HCT116 (cell line): ENCODE data around the gene BTBD10.

Experiments used
- ATF3 ChIP-seq: IDR thresholded peaks from 2 replicates; pipeline ENCODE4 v1.6.1; 2012
- CTCF ChIP-seq, 3 experiments: fragments of 200-600 bp in 1 of 3; sonication (generic) in 1 of 3; IDR thresholded peaks in 2 of 3; conservative IDR thresholded peaks in 1 of 3; 2 replicates each; pipeline ENCODE4 v1.5.1; 2012 to 2017; ENCODE audit warnings: low read depth in 2 of 3, low read length in 2 of 3, antibody characterized with exemption in 1 of 3, borderline replicate concordance in 1 of 3, control low read depth in 1 of 3, mild to moderate bottlenecking in 1 of 3, mixed read lengths in 1 of 3, mixed run types in 1 of 3, moderate library complexity in 1 of 3; ENCODE audit not compliant: insufficient read depth in 1 of 3
- EZH2phosphoT487 ChIP-seq: fragments of 200-600 bp; IDR thresholded peaks from 2 replicates; pipeline ENCODE4 v1.6.1; 2018; ENCODE audit warnings: antibody characterized with exemption, borderline replicate concordance
- FOSL1 ChIP-seq: IDR thresholded peaks from 2 replicates; pipeline ENCODE4 v1.6.1; 2012; ENCODE audit warnings: low read depth
- POLR2AphosphoS5 ChIP-seq: IDR thresholded peaks from 2 replicates; pipeline ENCODE4 v1.6.1; 2011; ENCODE audit warnings: mild to moderate bottlenecking, low read depth, low read length, moderate library complexity
- RAD21 ChIP-seq: IDR thresholded peaks from 2 replicates; pipeline ENCODE4 v1.6.1; 2012; ENCODE audit warnings: low read depth, mild to moderate bottlenecking
- TCF7L2 ChIP-seq: IDR thresholded peaks from 2 replicates; pipeline ENCODE4 v1.7.0; 2011; ENCODE audit warnings: borderline replicate concordance, inconsistent platforms; ENCODE audit not compliant: insufficient read depth, insufficient read length; ENCODE audit errors: extremely low read depth
- YY1 ChIP-seq: IDR thresholded peaks from 2 replicates; pipeline ENCODE4 v1.6.1; 2011; ENCODE audit warnings: low read length, low read depth, moderate library complexity, mild to moderate bottlenecking; ENCODE audit not compliant: insufficient replicate concordance; ENCODE audit errors: extremely low read depth
- ZFX ChIP-seq: fragments of 450-650 bp; IDR thresholded peaks from 2 replicates; pipeline ENCODE4 v1.6.1; 2017

GRCh38 chr11:13349581-13349980, 113.4 kb downstream of the BTBD10 start:
- no peak for TF ChIP-seq CTCF (IDR thresholded peaks at IDR 0.05 in 2 of 3, conservative IDR thresholded peaks at IDR 0.05 in 1 of 3; ENCODE audit: borderline replicate concordance in 1 of 3, insufficient read depth in 1 of 3, low read depth in 2 of 3, low read length in 2 of 3)
- no peak for TF ChIP-seq EZH2phosphoT487
- TF ChIP-seq POLR2AphosphoS5, result no peak
- TF ChIP-seq RAD21, result no peak
- TF ChIP-seq TCF7L2, result no peak
- no peak for TF ChIP-seq YY1
- TF ChIP-seq ZFX, result no peak
- TF ChIP-seq ATF3, result no peak
- TF ChIP-seq FOSL1, result no peak
